ENCODE measurements around the gene SLC35F2.

DNA sequence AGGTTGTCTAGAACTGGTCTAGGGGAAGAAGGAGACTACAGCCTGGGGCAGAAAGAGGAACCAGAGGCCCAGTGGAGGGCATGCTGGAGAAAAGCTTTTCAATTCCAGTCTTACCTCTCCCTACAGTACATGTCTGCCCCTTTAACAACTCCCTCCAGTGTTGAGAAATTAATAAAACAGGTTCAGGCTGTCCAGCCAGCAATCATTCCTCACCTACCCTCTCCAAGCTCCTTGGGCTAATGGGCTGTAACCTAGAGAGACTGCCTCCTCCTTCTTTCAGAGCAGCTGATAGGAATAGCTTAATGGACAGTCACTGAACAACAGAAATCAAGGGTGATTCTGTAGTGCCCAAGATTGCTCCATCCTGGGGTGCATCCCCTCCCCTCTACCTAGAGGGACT is 8.8 kb downstream of the SLC35F2 start:
- TF ChIP-seq, protein P1, sequence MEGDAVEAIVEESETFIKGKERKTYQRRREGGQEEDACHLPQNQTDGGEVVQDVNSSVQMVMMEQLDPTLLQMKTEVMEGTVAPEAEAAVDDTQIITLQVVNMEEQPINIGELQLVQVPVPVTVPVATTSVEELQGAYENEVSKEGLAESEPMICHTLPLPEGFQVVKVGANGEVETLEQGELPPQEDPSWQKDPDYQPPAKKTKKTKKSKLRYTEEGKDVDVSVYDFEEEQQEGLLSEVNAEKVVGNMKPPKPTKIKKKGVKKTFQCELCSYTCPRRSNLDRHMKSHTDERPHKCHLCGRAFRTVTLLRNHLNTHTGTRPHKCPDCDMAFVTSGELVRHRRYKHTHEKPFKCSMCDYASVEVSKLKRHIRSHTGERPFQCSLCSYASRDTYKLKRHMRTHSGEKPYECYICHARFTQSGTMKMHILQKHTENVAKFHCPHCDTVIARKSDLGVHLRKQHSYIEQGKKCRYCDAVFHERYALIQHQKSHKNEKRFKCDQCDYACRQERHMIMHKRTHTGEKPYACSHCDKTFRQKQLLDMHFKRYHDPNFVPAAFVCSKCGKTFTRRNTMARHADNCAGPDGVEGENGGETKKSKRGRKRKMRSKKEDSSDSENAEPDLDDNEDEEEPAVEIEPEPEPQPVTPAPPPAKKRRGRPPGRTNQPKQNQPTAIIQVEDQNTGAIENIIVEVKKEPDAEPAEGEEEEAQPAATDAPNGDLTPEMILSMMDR (IDR thresholded peaks at IDR 0.05), result no peak
- no peak for TF ChIP-seq POLR2AphosphoS5 (IDR thresholded peaks at IDR 0.05)
- TF ChIP-seq POLR2A (IDR thresholded peaks at IDR 0.05), result no peak

Measured in breast epithelium (tissue), 3 donors.